Adrenal gland (tissue), 12 donors: ENCODE results near the gene KIAA0930. TPM values are rescaled to one million over a fixed set of nuclear protein-coding genes. Genes with fewer than 3 reads are reported as not detected.

Source experiments
- DNase-seq, 7 donors: peaks; one replicate each; pipeline ENCODE4 v3.0.0-alpha.2; 2019 to 2020
- H3K27ac ChIP-seq, 5 donors: fragments of 200-600 bp; sonication (generic) in 4 of 5; 1 replicate in 3 of 5; 2 replicates in 2 of 5; pipeline versions ENCODE4 v1.5.1 to v1.8.0; 2016 to 2020; ENCODE audit warnings: mild to moderate bottlenecking in 1 of 5
- H3K27me3 ChIP-seq: fragments of 200-600 bp; 2 replicates; pipeline ENCODE4 v1.8.0; 2021
- H3K36me3 ChIP-seq, 2 donors: fragments of 200-600 bp; replicated peaks in 1 of 2; 1 replicate in 1 of 2; 2 replicates in 1 of 2; pipeline versions ENCODE4 v1.5.1 to v1.8.0; 2018 to 2022
- H3K4me1 ChIP-seq, 2 donors: fragments of 200-600 bp; replicated peaks in 1 of 2; 1 replicate in 1 of 2; 2 replicates in 1 of 2; pipeline versions ENCODE4 v1.5.1 to v1.8.0; 2018 to 2021
- H3K4me3 ChIP-seq, 4 donors: fragments of 200-600 bp; sonication (generic) in 3 of 4; one replicate each; pipeline ENCODE4 v1.5.1; 2016 to 2018
- H3K9me3 ChIP-seq, 3 donors: fragments of 200-600 bp; sonication (generic) in 1 of 3; replicated peaks in 1 of 3; 1 replicate in 2 of 3; 2 replicates in 1 of 3; pipeline versions ENCODE4 v1.5.1 to v1.8.0; 2016 to 2021
- CTCF ChIP-seq, 6 experiments: fragments of 450-650 bp in 4 of 6; fragments of 200-600 bp in 2 of 6; sonication (generic) in 1 of 6; IDR thresholded peaks; 1 replicate in 5 of 6; 2 replicates in 1 of 6; pipeline versions ENCODE4 v1.5.1 to v1.8.0; 2016 to 2021; ENCODE audit warnings: antibody characterized with exemption in 6 of 6, mild to moderate bottlenecking in 2 of 6, moderate library complexity in 1 of 6
- POLR2A ChIP-seq, 2 donors: fragments of 450-650 bp; IDR thresholded peaks; one replicate each; pipeline ENCODE4 v1.6.1; 2017; ENCODE audit warnings: antibody characterized with exemption in 2 of 2, mild to moderate bottlenecking in 2 of 2, moderate library complexity in 1 of 2
- WGBS, 4 donors: extraction: QIAGEN DNeasy Blood & Tissue Kit in 2 of 4; methylation state at CpG; one replicate each; pipeline versions ENCODE4 v1.1.5 to v1.1.7; 2013 to 2017; 5-methylcytosine and 5-hydroxymethylcytosine counted together
- intact Hi-C, 2 donors: fragments of 100-400 bp; cut with DNase I; formaldehyde crosslinking; loops; one replicate each; pipeline versions ENCODE4 v1.14.1 to v1.15.0; 2022 to 2023
- polyA plus RNA-seq, 3 donors: library from polyadenylated mRNA; stranded (reverse); fragments of 200-250 nt in 2 of 3; fragments of 350-450 nt in 1 of 3; fragmentation: Illumina TruSeq in 1 of 3; extraction: RNeasy Lipid Tissue Mini Kit (QIAGEN cat#74804) in 1 of 3; gene quantifications; one replicate each; pipeline ENCODE4 v1.2.3, GENCODE V29; 2013 to 2014
- total RNA-seq, 9 donors: library from RNA; depleted of rRNA in 4 of 9; stranded (reverse); fragments of >200 nt in 4 of 9; fragments of 120-200 nt in 1 of 9; fragmentation: NEBNext Ultra II Directional in 1 of 9; extraction: Animal tissue kit (Norgen Biotek cat#: 25700) in 1 of 9; gene quantifications; one replicate each; pipeline versions ENCODE4 v1.1.0 to v1.2.4, GENCODE V29; 2013 to 2023
- donor health status: healthy with polysubstance abuse.
- donor health status: Bipolar disorder and iron deficiency.
- donor health status: DM: yes; HTN: yes; CAD: no.
- donor health status: DM: no; HTN: no; CAD: no.
- donor health status: DM: no; HTN: no; CAD: no.
- donor health status: DM: yes; HTN: yes; CAD: no.

The KIAA0930 gene
- total and polyA plus RNA-seq, 12 donors: 40.3 to 183 (median 96.4) TPM

GRCh38 chr22:45210991-45211390 lies 29.7 kb downstream of the KIAA0930 start:
- intact Hi-C loops: no loop called here
- H3K27me3 ChIP-seq: no peaks in the 10 kb centered on the region
- peak overlapping the region in 3 of 5 donors; percentile 82 to 89 (median 85) for H3K27ac ChIP-seq
- H3K4me3 ChIP-seq: peak overlapping the region in 1 of 4 donors; percentile 48
- DNase-seq: no peak
- 88 to 91% (median 89%) methylated on average over 8 of the region's 8 CpGs for WGBS, 4 donors
- peaks cover 19 to 37% of the 10 kb centered on the region in 2 donors for H3K4me1 ChIP-seq
- no peaks in the 10 kb centered on the region for H3K9me3 ChIP-seq
- TF ChIP-seq POLR2A (IDR thresholded peaks at IDR 0.05) (no peak), CTCF (IDR thresholded peaks at IDR 0.05) (no peak)
- H3K36me3 ChIP-seq: no peaks in the 10 kb centered on the region

- TF ChIP-seq CTCF (IDR thresholded peaks at IDR 0.05): no peak
- TF ChIP-seq POLR2A (IDR thresholded peaks at IDR 0.05): no peak
- WGBS, 4 donors: 77 to 93% (median 79%) methylated on average over 7 to 11 of the region's 11 CpGs
- DNase-seq: no peak
- peaks cover 0 to 2% of the 10 kb centered on the region in 2 donors for H3K36me3 ChIP-seq
- H3K27me3 ChIP-seq: no peaks in the 10 kb centered on the region
- intact Hi-C loops: no loop called here
- no peak overlapping the region for H3K4me3 ChIP-seq
- peaks cover 19 to 37% of the 10 kb centered on the region in 2 donors for H3K4me1 ChIP-seq
- no peaks in the 10 kb centered on the region for H3K9me3 ChIP-seq
- H3K27ac ChIP-seq: peak overlapping the region in 1 of 5 donors; percentile 85
These were observed 30.1 kb downstream of the KIAA0930 start for GRCh38 chr22:45210577-45210976.

GRCh38 chr22:45210174-45210573 lies 30.5 kb downstream of the KIAA0930 start:
- DNase-seq: no peak
- Histone ChIP-seq H3K27me3 (no peaks in the 10 kb centered on the region), H3K36me3 (peaks cover 0 to 6% of the 10 kb centered on the region in 2 donors), H3K27ac (peak overlapping the region in 1 of 5 donors; percentile 38), H3K4me1 (peaks cover 19 to 37% of the 10 kb centered on the region in 2 donors), H3K9me3 (no peaks in the 10 kb centered on the region), H3K4me3 (no peak overlapping the region)
- TF ChIP-seq CTCF (IDR thresholded peaks at IDR 0.05) (no peak), POLR2A (IDR thresholded peaks at IDR 0.05) (no peak)
- 85 to 94% (median 89%) methylated on average over 4 to 7 of the region's 7 CpGs for WGBS, 4 donors
- intact Hi-C loops: no loop called here

GRCh38 chr22:45208993-45209838 lies 31.5 kb downstream of the KIAA0930 start:
- no peaks in the 10 kb centered on the region for H3K9me3 ChIP-seq
- peaks cover 0 to 14% of the 10 kb centered on the region in 2 donors for H3K36me3 ChIP-seq
- intact Hi-C loops: no loop called here
- WGBS, 4 donors: 45 to 67% (median 50%) methylated on average over 8 to 29 of the region's 29 CpGs
- H3K27me3 ChIP-seq: no peaks in the 10 kb centered on the region
- TF ChIP-seq CTCF (IDR thresholded peaks at IDR 0.05) (peak; percentile 31 to 72 (median 57)), POLR2A (IDR thresholded peaks at IDR 0.05) (no peak)
- H3K4me1 ChIP-seq: peaks cover 19 to 37% of the 10 kb centered on the region in 2 donors
- peak in 4 of 7 donors; percentile 47 to 76 (median 56) for DNase-seq
- no peak overlapping the region for H3K4me3 ChIP-seq
- H3K27ac ChIP-seq: peak overlapping the region in 2 of 5 donors; percentile 29 to 38
